ENCODE measurements around the gene TRAF7. TPM values are rescaled to one million over a fixed set of nuclear protein-coding genes. Genes with fewer than 3 reads are reported as not detected.
"Not testable (repeated sequence)": the region's sequence is repeated elsewhere in the genome, so short reads cannot be mapped to it uniquely, and the experiment has no call there.

Gene TRAF7
- total RNA-seq, 1 donor from 2014 or later: 26.0 TPM

DNA sequence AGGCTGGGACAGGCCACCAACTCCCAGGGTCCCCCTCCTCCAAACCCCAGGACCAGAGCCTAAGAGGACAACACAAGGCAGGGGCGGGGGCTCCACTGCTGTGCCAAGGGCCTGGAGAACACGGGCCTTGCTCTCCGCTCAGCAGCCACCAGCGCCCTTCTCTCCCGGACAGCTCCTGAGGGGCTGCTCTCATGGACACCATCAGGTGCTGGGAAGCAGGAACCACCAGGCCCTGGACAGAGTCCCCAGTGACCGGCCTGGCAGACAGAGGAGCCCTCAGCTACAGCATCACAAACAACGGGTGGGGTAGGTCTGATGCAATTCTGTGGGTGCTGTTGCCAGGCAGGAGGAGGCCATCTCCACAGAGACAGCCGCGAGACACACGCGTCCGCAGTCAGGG is 21.8 kb upstream of the TRAF7 start:
- peak overlapping the region; percentile 45 for H3K4me3 ChIP-seq
- H3K27ac ChIP-seq (replicated peaks): peak overlapping the region; percentile 51

DNA sequence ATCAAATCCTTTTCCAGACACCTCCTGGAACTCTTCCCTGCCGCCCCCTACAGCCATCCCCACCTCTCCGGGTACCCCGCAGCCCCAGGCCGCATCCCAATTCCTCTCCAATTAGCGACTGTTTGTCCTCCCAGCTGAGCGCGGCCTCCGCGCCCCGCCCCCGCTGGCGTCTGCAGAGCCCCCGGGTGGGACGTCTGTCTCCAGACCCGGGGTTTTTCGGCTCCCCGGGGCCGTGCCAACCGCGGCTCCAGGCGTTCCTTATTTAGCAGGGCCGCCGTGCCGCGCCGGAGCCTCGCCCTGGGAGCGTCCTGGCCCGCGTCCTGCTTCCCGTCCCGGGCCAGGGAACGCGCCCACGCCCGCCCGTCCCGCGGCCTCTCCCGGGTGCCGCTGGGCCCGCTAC is 20.5 kb upstream of the TRAF7 start:
- intact Hi-C loops (cut with micrococcal nuclease): not testable (repeated sequence)
- peak overlapping the region; percentile 86 for H3K27ac ChIP-seq (replicated peaks)

More for the DNA sequence above, 21.8 kb upstream of the TRAF7 start:
- intact Hi-C loops (cut with micrococcal nuclease); H3K9me3 ChIP-seq (replicated peaks); H3K36me3 ChIP-seq; DNase-seq; H3K27me3 ChIP-seq (ENCODE audit: low read depth): not testable (repeated sequence)
- H3K4me1 ChIP-seq: peaks cover 40% of the 10 kb centered on the region

DNA sequence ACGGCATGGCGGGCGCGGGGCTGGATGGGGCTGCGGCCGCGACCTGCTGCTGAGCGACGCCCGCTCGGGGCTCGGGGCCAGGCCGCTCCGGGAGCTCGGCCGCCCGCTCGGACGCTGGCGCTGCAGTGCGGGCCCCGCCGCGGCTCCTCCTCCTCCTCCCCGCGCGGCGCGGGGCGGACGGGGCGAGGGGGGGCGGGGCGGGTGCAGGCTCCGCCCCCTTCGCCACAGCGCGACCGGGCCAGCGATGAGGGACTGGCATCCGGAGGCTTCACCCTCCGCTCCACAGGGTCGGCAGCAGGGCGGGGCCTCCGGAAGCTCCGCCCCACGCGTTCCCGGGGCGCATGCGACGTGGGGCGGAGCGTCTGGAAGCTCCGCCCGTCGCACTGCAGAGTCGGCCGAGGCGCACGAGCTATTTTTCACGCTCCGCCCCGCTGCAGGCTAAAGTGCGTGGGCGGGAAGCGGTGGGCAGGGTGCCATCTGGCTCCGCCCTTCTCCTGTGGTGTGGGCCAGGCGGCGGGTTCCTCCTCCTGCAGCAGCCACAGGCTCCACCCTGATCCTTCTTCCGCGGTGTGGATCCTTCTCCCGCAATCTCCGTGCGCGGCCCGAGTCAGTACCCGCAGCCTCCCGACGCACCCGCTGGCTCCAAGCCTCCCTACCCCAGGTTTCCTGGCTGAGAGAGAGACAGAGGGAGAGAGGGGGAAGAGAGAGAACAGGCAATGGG is 19.7 kb upstream of the TRAF7 start, which contains the start of gene PKD1:
Gene PKD1 (minus strand): TSS at position 129 of the 721 bp plus-strand sequence. CDS start 209 bp downstream, outside the sequence.
- H3K4me3 ChIP-seq: peak within 1 kb of the TSS; percentile 73
- H3K27ac ChIP-seq (replicated peaks): peak within 1 kb of the TSS; percentile 86
- peaks cover 37% of the 10 kb centered on the region for H3K4me1 ChIP-seq
- intact Hi-C loops (cut with micrococcal nuclease); H3K36me3 ChIP-seq; H3K9me3 ChIP-seq (replicated peaks); H3K27me3 ChIP-seq (ENCODE audit: low read depth): not testable (repeated sequence)
- DNase-seq: peak; percentile 98

More for the DNA sequence above, 20.5 kb upstream of the TRAF7 start:
- H3K9me3 ChIP-seq (replicated peaks); H3K36me3 ChIP-seq; H3K27me3 ChIP-seq (ENCODE audit: low read depth): not testable (repeated sequence)
- peak; percentile 42 for DNase-seq
- H3K4me3 ChIP-seq: peak overlapping the region; percentile 73
- peaks cover 38% of the 10 kb centered on the region for H3K4me1 ChIP-seq

DNA sequence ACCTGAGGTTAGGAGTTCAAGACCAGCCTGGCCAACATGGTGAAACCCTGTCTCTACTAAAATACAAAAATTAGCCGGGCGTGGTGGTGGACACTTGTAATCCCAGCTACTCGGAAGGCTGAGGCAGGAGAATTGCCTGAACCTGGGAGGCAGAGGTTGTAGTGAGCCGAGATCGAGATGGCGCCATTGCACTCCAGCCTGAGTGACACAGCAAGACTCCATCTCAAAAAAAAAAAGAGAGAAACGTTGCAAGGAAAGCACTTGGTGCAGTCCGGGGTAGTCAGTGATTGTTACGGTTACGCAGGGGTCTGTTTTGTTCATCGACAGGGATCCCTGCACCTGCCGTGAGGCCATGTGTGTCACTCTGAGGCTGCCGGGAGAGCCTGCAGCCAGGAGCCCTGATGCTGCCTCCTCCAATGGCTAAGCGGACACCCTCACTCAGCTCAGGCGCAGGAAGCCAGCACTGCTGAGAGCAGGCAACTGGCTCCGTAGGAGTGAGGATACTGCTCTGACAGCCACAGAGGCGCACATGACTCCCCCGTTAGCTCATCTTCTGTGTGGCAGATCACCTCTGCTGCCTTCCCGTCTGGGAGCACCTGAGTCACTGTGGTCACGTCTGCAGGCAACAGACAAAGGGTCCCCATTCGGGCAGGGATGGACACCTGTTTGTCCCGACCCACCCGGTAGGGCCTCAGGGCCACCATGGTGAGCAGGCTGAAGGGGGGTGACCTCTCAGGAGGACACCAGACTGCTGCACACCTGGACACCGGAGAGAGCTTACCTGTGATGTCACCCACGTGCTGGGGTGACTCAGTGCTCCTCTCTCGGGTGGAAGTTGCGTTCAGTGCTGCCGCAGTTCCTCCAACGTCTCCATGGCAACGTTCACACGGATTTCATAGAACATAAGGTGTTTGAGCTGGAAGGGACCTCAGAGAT is 12.4 kb upstream of the TRAF7 start:
- H3K27ac ChIP-seq (replicated peaks): no peak overlapping the region
- DNase-seq: no peak
- H3K36me3 ChIP-seq: no peaks in the 10 kb centered on the region
- H3K4me1 ChIP-seq: peaks cover 21% of the 10 kb centered on the region
- intact Hi-C loops (cut with micrococcal nuclease): loop anchor here (10.0 kb wide), 1 partner anchor 118 kb away; the partner anchor contains the start of gene NHERF2
- no peak overlapping the region for H3K4me3 ChIP-seq
- H3K9me3 ChIP-seq (replicated peaks): no peaks in the 10 kb centered on the region
- TF ChIP-seq, protein P1, sequence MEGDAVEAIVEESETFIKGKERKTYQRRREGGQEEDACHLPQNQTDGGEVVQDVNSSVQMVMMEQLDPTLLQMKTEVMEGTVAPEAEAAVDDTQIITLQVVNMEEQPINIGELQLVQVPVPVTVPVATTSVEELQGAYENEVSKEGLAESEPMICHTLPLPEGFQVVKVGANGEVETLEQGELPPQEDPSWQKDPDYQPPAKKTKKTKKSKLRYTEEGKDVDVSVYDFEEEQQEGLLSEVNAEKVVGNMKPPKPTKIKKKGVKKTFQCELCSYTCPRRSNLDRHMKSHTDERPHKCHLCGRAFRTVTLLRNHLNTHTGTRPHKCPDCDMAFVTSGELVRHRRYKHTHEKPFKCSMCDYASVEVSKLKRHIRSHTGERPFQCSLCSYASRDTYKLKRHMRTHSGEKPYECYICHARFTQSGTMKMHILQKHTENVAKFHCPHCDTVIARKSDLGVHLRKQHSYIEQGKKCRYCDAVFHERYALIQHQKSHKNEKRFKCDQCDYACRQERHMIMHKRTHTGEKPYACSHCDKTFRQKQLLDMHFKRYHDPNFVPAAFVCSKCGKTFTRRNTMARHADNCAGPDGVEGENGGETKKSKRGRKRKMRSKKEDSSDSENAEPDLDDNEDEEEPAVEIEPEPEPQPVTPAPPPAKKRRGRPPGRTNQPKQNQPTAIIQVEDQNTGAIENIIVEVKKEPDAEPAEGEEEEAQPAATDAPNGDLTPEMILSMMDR (IDR thresholded peaks at IDR 0.05; ENCODE audit: borderline replicate concordance): no peak
- H3K27me3 ChIP-seq (ENCODE audit: low read depth): no peaks in the 10 kb centered on the region

DNA sequence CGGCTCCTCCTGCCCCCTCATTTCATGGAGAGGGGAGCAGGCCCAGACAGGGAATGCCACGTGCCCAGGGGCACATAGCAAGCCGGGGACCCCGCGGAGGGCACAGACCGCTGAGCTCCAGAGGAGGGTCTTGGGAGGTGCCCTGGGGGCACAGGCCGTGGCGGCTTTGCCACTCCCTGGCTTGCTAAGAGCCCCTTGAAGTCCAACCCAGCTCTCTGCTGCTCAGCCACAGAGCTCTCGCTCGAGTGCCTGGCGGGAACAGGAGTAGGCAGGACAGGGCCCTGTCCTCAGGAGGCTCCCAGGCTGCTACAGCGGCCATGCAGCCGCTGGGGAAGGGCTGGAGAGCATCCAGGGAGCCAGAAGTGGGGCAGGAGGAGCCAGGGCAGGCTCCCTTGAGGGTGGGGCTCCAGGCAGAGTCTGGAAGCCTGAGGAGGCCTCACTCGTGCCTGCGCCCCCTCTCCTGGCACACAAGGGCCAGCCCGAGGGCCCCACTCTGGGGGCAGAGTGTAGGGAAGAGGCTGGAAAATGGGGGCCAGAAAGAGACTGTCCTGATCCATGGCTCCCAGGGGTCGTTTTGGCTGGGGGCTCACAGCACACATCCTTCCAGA is 11.6 kb upstream of the TRAF7 start:
- H3K9me3 ChIP-seq (replicated peaks): no peaks in the 10 kb centered on the region
- TF ChIP-seq, protein P1 (IDR thresholded peaks at IDR 0.05; ENCODE audit: borderline replicate concordance): no peak
- intact Hi-C loops (cut with micrococcal nuclease): loop anchor here (10.0 kb wide), 1 partner anchor 119 kb away; the partner anchor contains the start of gene NHERF2

DNA sequence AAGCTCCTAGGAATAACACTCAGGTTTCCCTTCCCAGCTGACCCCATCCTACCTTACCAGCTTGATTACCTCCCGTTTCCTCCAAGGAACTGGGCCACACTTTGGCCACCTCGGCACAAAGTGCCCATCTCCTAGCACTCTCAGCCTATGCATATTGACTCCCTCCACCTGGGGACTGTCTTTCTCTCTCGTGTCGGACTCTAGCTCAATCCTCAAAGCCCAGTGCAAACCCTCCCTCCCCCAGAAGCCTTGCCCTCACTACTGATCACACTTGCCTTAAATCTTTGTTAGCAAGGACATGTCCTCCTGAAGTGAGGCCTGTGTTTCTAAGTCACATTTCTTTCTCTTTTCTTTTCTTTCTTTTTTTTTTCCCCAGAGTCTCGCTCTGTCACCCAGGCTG is 9.7 kb upstream of the TRAF7 start:
- DNase-seq: no peak
- Histone ChIP-seq H3K4me1 (peaks cover 36% of the 10 kb centered on the region), H3K36me3 (peaks cover under 1% of the 10 kb centered on the region), H3K9me3 (replicated peaks) (no peaks in the 10 kb centered on the region), H3K27me3 (ENCODE audit: low read depth) (no peaks in the 10 kb centered on the region), H3K27ac (replicated peaks) (no peak overlapping the region), H3K4me3 (no peak overlapping the region)
- intact Hi-C loops (cut with micrococcal nuclease): loop anchor here (10.0 kb wide), 1 partner anchor 121 kb away; the partner anchor contains the start of gene NHERF2
- TF ChIP-seq, protein P1 (IDR thresholded peaks at IDR 0.05; ENCODE audit: borderline replicate concordance): no peak

More for the DNA sequence above, 11.6 kb upstream of the TRAF7 start:
- DNase-seq: no peak
- no peak overlapping the region for H3K27ac ChIP-seq (replicated peaks)
- peaks cover 27% of the 10 kb centered on the region for H3K4me1 ChIP-seq
- no peaks in the 10 kb centered on the region for H3K27me3 ChIP-seq (ENCODE audit: low read depth)
- H3K4me3 ChIP-seq: no peak overlapping the region
- no peaks in the 10 kb centered on the region for H3K36me3 ChIP-seq

Measured in left ventricle myocardium inferior (tissue), 1 donor.